Measurements from ENCODE around the gene PSKH1.

- TF ChIP-seq POLR2A (IDR thresholded peaks at IDR 0.05), result no peak
- no peak for TF ChIP-seq POLR2AphosphoS5 (IDR thresholded peaks at IDR 0.05)
Measured at GRCh38 chr16:67944690-67945391, 51.8 kb downstream of the PSKH1 start.
